Upper lobe of left lung (tissue), 6 donors: ENCODE data around the gene CIB4. TPM values are rescaled to one million over a fixed set of nuclear protein-coding genes. Genes with fewer than 3 reads are reported as not detected.
A peak's percentile ranks its signal among the peaks of the same experiment; 100 is the strongest.

Experiments
- ATAC-seq, 2 donors: fragments of 200-7000 bp; cut with Tn5 transposase; one replicate each; pipeline ENCODE4 v1.9.1; 2022; ENCODE audit warnings: mild to moderate bottlenecking in 2 of 2, moderate library complexity in 2 of 2; ENCODE audit not compliant: low FRiP score in 2 of 2
- DNase-seq, 2 donors: peaks; one replicate each; pipeline ENCODE4 v3.0.0-alpha.2; 2019 to 2020
- H3K27ac ChIP-seq, 4 donors: fragments of 200-600 bp; sonication (generic); one replicate each; pipeline ENCODE4 v1.5.1; 2016 to 2019
- H3K27me3 ChIP-seq, 4 donors: fragments of 200-600 bp; sonication (generic); one replicate each; pipeline ENCODE4 v1.5.1; 2017 to 2019
- H3K36me3 ChIP-seq, 4 donors: fragments of 200-600 bp; sonication (generic); one replicate each; pipeline ENCODE4 v1.5.1; 2016 to 2019
- H3K4me1 ChIP-seq, 4 donors: fragments of 200-600 bp; sonication (generic); one replicate each; pipeline ENCODE4 v1.5.1; 2018 to 2019
- H3K4me3 ChIP-seq, 4 donors: fragments of 200-600 bp; sonication (generic); one replicate each; pipeline ENCODE4 v1.5.1; 2017 to 2019; ENCODE audit warnings: mild to moderate bottlenecking in 2 of 4, moderate library complexity in 1 of 4
- H3K9me3 ChIP-seq, 4 donors: fragments of 200-600 bp; sonication (generic); one replicate each; pipeline ENCODE4 v1.5.1; 2018 to 2019
- EP300 ChIP-seq, 4 donors: sonication (generic); formaldehyde crosslinking; IDR thresholded peaks; one replicate each; pipeline ENCODE4 v1.5.1; 2017; ENCODE audit warnings: antibody characterized with exemption in 4 of 4, control low read depth in 2 of 4
- POLR2A ChIP-seq, 4 donors: fragments of 450-650 bp; IDR thresholded peaks; one replicate each; pipeline ENCODE4 v1.5.1; 2016 to 2017; ENCODE audit warnings: antibody characterized with exemption in 4 of 4, mild to moderate bottlenecking in 2 of 4
- POLR2AphosphoS5 ChIP-seq, 2 donors: sonication (generic); formaldehyde crosslinking; IDR thresholded peaks; one replicate each; pipeline ENCODE4 v1.5.1; 2017; ENCODE audit warnings: antibody characterized with exemption in 2 of 2
- WGBS, 2 donors: methylation state at CpG; one replicate each; pipeline ENCODE4 v1.1.5; 2017 to 2018; 5-methylcytosine and 5-hydroxymethylcytosine counted together
- total RNA-seq, 6 donors: library from RNA; depleted of rRNA in 4 of 6; stranded (reverse); fragments of >200 nt in 4 of 6; gene quantifications; one replicate each; pipeline versions ENCODE4 v1.1.0 to v1.2.1, GENCODE V29; 2016 to 2021
- TF ChIP-seq, protein P1 (sequence below), 6 experiments: fragments of 450-650 bp in 4 of 6; fragments of 200-600 bp in 2 of 6; sonication (generic) in 2 of 6; IDR thresholded peaks; one replicate each; pipeline ENCODE4 v1.5.1; 2016 to 2019; ENCODE audit warnings: antibody characterized with exemption in 6 of 6
- donor health status: DM: no; HTN: no; CAD: no; lungs with moderate emphysema.
- donor health status: DM: no; HTN: yes; CAD: no; lungs with severe emphysema.

CIB4 gene
- not detected for total RNA-seq

DNA sequence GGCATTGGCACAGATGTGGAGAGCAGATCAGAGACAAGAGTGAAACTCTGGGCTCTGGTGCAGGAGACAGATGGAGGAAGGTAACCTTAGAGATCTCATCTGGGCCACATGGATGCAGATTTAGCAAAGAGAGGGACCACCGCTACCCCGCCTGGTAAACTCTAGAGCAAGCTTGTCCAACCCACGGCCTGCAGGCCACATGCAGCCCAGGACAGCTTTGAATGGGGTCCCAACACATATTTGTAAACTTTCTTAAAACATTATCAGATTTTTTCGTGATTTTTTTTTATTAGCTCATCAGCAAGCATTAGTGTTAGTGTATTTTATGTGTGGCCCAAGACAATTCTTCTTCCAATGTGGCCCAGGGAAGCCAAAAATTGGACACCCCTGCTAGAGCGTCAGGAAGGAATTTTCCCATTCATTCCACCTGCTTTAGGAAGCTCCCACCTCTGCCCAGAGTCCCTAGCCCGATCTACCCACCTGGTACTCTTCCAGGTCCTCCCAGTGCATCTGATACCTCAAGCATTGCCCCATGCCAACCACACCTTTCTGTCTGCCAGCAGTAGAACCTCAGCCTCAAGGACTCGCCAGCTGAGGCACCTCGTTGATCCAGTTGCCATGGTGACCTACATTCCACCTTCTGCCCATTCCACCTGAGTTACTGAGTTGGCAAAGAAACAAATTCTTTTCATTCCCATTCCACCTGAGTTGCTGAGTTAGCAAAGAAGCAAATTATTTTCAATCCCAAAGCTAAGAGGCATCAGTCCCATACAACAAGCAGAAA, at the start of gene CIB4:
Gene CIB4 (minus strand): TSS at position 586 of the 784 bp plus-strand sequence. CDS start 52 bp downstream, at position 534.
- TF ChIP-seq, protein P1, sequence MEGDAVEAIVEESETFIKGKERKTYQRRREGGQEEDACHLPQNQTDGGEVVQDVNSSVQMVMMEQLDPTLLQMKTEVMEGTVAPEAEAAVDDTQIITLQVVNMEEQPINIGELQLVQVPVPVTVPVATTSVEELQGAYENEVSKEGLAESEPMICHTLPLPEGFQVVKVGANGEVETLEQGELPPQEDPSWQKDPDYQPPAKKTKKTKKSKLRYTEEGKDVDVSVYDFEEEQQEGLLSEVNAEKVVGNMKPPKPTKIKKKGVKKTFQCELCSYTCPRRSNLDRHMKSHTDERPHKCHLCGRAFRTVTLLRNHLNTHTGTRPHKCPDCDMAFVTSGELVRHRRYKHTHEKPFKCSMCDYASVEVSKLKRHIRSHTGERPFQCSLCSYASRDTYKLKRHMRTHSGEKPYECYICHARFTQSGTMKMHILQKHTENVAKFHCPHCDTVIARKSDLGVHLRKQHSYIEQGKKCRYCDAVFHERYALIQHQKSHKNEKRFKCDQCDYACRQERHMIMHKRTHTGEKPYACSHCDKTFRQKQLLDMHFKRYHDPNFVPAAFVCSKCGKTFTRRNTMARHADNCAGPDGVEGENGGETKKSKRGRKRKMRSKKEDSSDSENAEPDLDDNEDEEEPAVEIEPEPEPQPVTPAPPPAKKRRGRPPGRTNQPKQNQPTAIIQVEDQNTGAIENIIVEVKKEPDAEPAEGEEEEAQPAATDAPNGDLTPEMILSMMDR (IDR thresholded peaks at IDR 0.05): no peak
- no peak for TF ChIP-seq EP300 (IDR thresholded peaks at IDR 0.05)
- TF ChIP-seq POLR2AphosphoS5 (IDR thresholded peaks at IDR 0.05): no peak
- WGBS, 2 donors: 70 to 77% methylated on average over 8 of the region's 8 CpGs
- Histone ChIP-seq H3K4me3 (peak within 1 kb of the TSS in 1 of 4 donors; percentile 14), H3K27ac (peak within 1 kb of the TSS in 2 of 4 donors; percentile 12 to 32), H3K27me3 (no peaks in the 10 kb centered on the region), H3K9me3 (no peaks in the 10 kb centered on the region), H3K4me1 (peaks cover 0 to 10% (median 8%) of the 10 kb centered on the region in 4 donors), H3K36me3 (no peaks in the 10 kb centered on the region)
- ATAC-seq (peak; percentile 21 to 71), DNase-seq (peak in 1 of 2 donors; percentile 42)

DNA sequence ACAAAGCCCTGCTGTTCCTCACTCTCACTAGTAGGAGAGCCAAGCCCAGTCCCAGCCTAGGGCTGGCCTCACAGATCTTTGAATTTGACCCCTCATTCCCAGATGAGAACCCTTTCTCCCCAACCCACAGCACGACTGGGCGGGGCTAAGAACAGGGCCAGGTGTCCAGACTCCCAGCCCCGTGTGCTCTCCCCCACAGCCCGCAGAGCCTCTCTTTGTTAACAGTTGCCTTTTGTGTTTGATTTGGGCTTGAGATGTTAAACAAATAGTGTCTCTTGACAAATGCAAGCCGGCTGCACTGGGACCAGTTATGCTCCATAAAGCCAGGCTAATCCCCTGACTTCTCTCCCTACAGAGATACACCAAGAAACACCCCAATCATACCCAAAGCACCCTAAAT, 46.6 kb upstream of the CIB4 start:
- no peak for DNase-seq
- ATAC-seq: no peak
- WGBS, 2 donors: 35 to 40% methylated on average over 4 to 5 of the region's 5 CpGs
- Histone ChIP-seq H3K4me1 (peaks cover under 1 to 7% (median 4%) of the 10 kb centered on the region in 4 donors), H3K36me3 (no peaks in the 10 kb centered on the region), H3K27ac (no peak overlapping the region), H3K9me3 (no peaks in the 10 kb centered on the region), H3K4me3 (no peak overlapping the region), H3K27me3 (peaks cover 0 to 1% (median under 1%) of the 10 kb centered on the region in 4 donors)
- TF ChIP-seq POLR2A (IDR thresholded peaks at IDR 0.05): no peak
- TF ChIP-seq POLR2AphosphoS5 (IDR thresholded peaks at IDR 0.05): no peak
- no peak for TF ChIP-seq EP300 (IDR thresholded peaks at IDR 0.05)
- TF ChIP-seq, protein P1 (IDR thresholded peaks at IDR 0.05): no peak

DNA sequence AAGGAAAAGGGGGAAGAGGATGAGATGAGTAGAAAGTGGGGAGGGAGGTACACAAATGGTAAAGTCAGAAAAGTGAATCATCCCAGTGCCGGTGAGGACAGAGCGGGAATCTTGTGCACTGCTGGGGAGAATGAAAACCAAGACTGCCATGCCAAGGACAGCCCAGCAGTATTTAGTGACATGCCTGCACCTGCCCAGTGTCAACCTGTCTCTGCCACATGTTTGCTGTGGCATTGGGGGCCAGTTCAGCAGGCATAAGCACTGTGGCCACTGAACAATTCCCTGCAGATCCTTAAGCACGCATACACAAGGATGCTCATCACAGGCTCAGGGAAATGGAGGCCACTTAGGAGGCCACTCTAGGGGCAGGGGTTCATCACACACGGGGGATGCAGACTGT, 46.2 kb upstream of the CIB4 start:
- WGBS, 2 donors: 80 to 86% methylated on average over 2 to 4 of the region's 4 CpGs
- Histone ChIP-seq H3K36me3 (no peaks in the 10 kb centered on the region), H3K4me1 (peaks cover 0 to 5% (median 2%) of the 10 kb centered on the region in 4 donors), H3K27ac (no peak overlapping the region), H3K4me3 (no peak overlapping the region), H3K9me3 (no peaks in the 10 kb centered on the region), H3K27me3 (no peaks in the 10 kb centered on the region)
- ATAC-seq (no peak), DNase-seq (no peak)
- TF ChIP-seq, protein P1 (IDR thresholded peaks at IDR 0.05): no peak

DNA sequence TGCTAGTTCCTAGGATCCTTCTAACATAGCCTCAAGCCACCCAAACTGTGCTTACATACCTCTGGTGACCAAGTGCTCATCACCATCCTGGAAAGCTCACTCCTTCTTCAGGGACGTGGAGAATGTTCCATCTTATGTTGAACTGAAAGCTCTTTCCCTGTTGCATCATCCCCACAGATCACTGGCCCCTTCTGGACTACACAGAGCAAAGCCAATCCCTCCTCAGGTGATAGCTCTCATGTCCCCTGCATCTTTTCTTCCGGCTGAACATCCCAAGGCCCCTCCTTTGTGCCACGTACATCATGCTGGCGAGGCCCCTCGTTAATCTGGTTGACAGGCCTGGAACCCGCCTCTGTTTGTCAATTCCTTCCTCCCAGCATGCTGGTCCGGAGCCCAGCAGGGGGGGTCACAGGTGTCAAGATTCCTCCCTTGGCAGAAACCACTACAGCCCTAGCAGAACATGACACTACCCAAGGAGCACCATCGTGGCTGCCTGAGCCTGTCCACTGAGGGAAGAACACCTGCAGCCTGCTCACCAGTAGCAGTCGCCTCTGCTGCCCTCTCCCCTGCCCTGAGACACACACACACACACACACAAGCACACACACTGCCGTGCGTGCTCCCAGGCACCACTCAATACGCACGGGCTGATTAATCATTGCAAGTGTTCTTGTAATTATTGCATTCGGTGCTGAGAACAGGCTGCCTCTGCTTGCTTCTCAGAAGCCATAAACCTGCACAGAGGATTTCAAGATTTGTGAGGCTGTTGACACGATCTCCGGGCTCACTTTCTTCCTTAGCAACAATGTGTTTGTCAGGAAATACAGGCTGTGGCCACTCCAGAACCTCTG, 45.0 kb upstream of the CIB4 start:
- Histone ChIP-seq H3K9me3 (no peaks in the 10 kb centered on the region), H3K27me3 (no peaks in the 10 kb centered on the region), H3K36me3 (no peaks in the 10 kb centered on the region), H3K4me3 (no peak overlapping the region), H3K27ac (no peak overlapping the region), H3K4me1 (no peaks in the 10 kb centered on the region)
- ATAC-seq (no peak), DNase-seq (peak in 1 of 2 donors; percentile 29)
- TF ChIP-seq, protein P1 (IDR thresholded peaks at IDR 0.05): no peak
- TF ChIP-seq EP300 (IDR thresholded peaks at IDR 0.05) (no peak), POLR2A (IDR thresholded peaks at IDR 0.05) (no peak), POLR2AphosphoS5 (IDR thresholded peaks at IDR 0.05) (no peak)
- 20 to 23% methylated on average over 14 to 16 of the region's 16 CpGs for WGBS, 2 donors
